Measurements from ENCODE around the gene RGCC.
"Not testable (repeated sequence)": the region's sequence is repeated elsewhere in the genome, so short reads cannot be mapped to it uniquely, and the experiment has no call there.

RGCC gene

GRCh38 chr13:41456768-41457588, at the start of gene RGCC:
RGCC (plus strand) TSS chr13:41457550; CDS start chr13:41457708, 158 bp downstream.
- peak; percentile 98 for DNase-seq (ENCODE audit: low spot score)

GRCh38 chr13:41408121-41408520, 49.2 kb upstream of the RGCC start:
- no peak for DNase-seq (ENCODE audit: low spot score)

- no peak for DNase-seq (ENCODE audit: low spot score)
Observed at GRCh38 chr13:41408746-41409145, 48.6 kb upstream of the RGCC start.

- no peak for DNase-seq (ENCODE audit: low spot score)
Observed at GRCh38 chr13:41409611-41410010, 47.7 kb upstream of the RGCC start.

- DNase-seq (ENCODE audit: low spot score) = no peak
Observed at GRCh38 chr13:41411060-41411459, 46.3 kb upstream of the RGCC start.

- peak; percentile 54 for DNase-seq (ENCODE audit: low spot score)
Observed at GRCh38 chr13:41411522-41411921, 45.8 kb upstream of the RGCC start.

GRCh38 chr13:41413872-41414271, 43.5 kb upstream of the RGCC start:
- no peak for DNase-seq (ENCODE audit: low spot score)

GRCh38 chr13:41416276-41416675, 41.1 kb upstream of the RGCC start:
- DNase-seq (ENCODE audit: low spot score) = no peak

- no peak for DNase-seq (ENCODE audit: low spot score)
Observed at GRCh38 chr13:41418027-41418426, 39.3 kb upstream of the RGCC start.

- no peak for DNase-seq (ENCODE audit: low spot score)
Observed at GRCh38 chr13:41418731-41419130, 38.6 kb upstream of the RGCC start.

GRCh38 chr13:41419206-41419605, 38.1 kb upstream of the RGCC start:
- DNase-seq (ENCODE audit: low spot score) = no peak

GRCh38 chr13:41420146-41420545, 37.2 kb upstream of the RGCC start:
- no peak for DNase-seq (ENCODE audit: low spot score)

- not testable (repeated sequence) for DNase-seq (ENCODE audit: low spot score)
Observed at GRCh38 chr13:41421330-41421729, 36.0 kb upstream of the RGCC start.

GRCh38 chr13:41421983-41422382, 35.4 kb upstream of the RGCC start:
- not testable (repeated sequence) for DNase-seq (ENCODE audit: low spot score)

- DNase-seq (ENCODE audit: low spot score) = not testable (repeated sequence)
Observed at GRCh38 chr13:41423259-41423658, 34.1 kb upstream of the RGCC start.

GRCh38 chr13:41424675-41425074, 32.7 kb upstream of the RGCC start:
- DNase-seq (ENCODE audit: low spot score) = not testable (repeated sequence)

- no peak for DNase-seq (ENCODE audit: low spot score)
Observed at GRCh38 chr13:41426047-41426446, 31.3 kb upstream of the RGCC start.

- DNase-seq (ENCODE audit: low spot score) = no peak
Observed at GRCh38 chr13:41427666-41428065, 29.7 kb upstream of the RGCC start.

- DNase-seq (ENCODE audit: low spot score) = peak; percentile 26
Observed at GRCh38 chr13:41428155-41428554, 29.2 kb upstream of the RGCC start.

- DNase-seq (ENCODE audit: low spot score) = not testable (repeated sequence)
Observed at GRCh38 chr13:41434030-41434429, 23.3 kb upstream of the RGCC start.

GRCh38 chr13:41434831-41435520, 22.4 kb upstream of the RGCC start:
- DNase-seq (ENCODE audit: low spot score) = no peak

- no peak for DNase-seq (ENCODE audit: low spot score)
Observed at GRCh38 chr13:41443969-41444368, 13.4 kb upstream of the RGCC start.

- DNase-seq (ENCODE audit: low spot score) = no peak
Observed at GRCh38 chr13:41452462-41452861, 4.9 kb upstream of the RGCC start.

All from CD4-positive, alpha-beta T cell treated with Interleukin-2 at 100 ng/mL for 4 hours (primary cell).